GM15510 (cell line): ENCODE results near the gene MRE11.

Experiments
- POLR2A ChIP-seq: IDR thresholded peaks from 3 replicates; pipeline ENCODE4 v1.6.1; 2011; ENCODE audit warnings: borderline replicate concordance; ENCODE audit not compliant: insufficient read length; ENCODE audit errors: extremely low read depth

Gene MRE11

DNA sequence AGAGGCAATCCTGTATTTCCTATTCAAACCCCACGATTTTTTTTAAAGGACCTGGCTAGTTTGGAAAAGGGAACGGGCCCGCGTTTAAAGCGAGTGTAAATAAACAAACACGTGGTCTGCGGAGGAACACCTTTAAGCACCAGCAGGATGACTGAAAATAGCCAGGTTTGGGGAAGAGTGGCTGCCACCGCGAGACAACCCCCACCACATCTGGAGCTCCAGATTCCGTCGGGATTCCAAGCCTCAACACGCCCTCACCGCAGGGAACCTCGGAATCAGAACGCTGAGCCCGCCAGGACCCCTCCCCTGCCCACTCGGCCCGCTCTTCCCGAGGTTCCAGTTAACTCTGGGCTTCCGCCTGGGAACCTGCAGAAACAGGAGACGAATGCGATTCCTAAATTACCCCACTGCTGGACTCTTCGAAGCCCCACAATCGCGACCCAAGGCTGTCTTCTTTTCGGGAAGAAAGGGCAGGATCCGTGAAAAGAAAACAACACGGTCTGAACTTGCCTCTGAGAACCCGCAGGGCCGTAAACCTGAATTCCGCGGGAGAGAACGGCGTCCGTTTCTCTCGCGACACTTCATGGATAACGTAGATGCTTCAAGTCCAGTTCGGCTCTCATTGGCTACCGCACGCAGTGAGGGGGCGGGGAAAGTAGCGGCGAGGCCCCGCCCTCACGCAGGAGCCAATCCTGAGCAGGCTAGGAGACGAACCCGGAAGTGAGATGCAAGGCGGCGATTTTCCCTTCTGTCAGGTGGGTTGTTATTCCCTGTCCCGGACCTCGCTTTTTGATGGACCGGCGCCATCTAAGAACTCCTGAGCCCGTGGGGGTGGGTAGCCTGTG lies at the start of gene MRE11, which contains the start of gene ANKRD49:
Gene MRE11 (minus strand): TSS at position 564 of the 845 bp plus-strand sequence. CDS start 1,043 bp downstream, outside the sequence.
Gene ANKRD49 (plus strand): TSS at position 704 of the 845 bp plus-strand sequence. CDS start 2,710 bp downstream, outside the sequence.
- TF ChIP-seq POLR2A = peak; percentile 69

- TF ChIP-seq POLR2A = no peak
Measured at GRCh38 chr11:94539420-94539819, 45.8 kb upstream of the MRE11 start.

- TF ChIP-seq POLR2A = no peak
Measured at GRCh38 chr11:94537031-94537600, 43.5 kb upstream of the MRE11 start.

DNA sequence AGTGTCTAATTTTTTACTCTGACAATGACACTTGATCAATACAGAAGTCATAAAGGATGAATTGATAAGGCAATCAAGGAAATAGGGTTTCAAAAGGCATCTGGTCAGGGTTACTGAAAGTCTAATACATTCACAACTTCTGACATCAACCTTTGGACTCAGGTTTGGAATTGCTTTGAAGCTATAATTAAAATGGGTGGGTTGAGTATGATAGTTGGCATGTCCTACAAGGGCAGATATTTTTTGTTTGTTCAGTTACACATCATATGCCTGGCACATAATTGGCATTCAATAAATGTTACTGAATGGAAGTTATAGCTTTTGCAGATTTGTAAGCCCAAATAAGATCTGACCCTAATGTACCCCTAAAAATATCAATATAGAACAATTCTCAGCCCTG lies 42.7 kb upstream of the MRE11 start:
- no peak for TF ChIP-seq POLR2A

GRCh38 chr11:94533696-94534630 lies 40.3 kb upstream of the MRE11 start:
- TF ChIP-seq POLR2A = no peak

GRCh38 chr11:94533206-94533605 lies 39.6 kb upstream of the MRE11 start:
- no peak for TF ChIP-seq POLR2A

DNA sequence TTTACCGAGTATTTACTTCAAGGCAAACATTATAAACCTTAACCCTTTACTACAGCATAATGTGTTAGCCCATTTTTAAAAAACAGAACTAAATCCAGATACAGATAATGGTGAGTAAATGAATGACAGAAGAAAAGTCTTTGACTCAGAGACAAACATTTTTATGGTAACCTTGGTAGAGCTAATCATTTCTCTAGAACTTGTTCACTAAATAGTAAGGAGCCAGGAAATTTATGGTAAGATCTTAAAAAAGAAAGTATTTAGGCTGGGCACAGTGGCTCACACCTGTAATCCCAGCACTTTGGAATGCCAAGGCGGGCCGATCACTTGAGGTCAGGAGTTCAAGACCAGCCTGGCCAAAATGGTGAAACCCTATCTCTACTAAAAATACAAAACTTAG lies 38.6 kb upstream of the MRE11 start:
- no peak for TF ChIP-seq POLR2A

DNA sequence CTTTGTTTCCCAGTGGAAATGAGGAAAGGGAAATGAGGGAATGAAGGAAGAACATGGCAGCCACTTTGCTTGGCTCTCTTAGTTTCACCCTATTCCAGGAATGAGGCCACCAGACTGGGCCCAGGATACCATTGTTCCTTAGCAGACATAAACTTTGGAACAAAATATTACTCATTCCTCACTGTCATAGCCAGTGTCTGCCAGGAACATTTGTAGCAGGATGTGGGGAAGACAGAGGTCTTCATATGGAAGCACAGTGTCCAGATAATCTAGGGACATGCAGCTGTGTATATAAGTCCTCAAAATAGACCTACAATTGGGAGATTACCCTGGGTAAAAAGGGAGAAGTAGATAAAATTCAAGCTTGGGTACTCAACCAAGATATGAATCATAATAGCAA lies 34.9 kb upstream of the MRE11 start:
- no peak for TF ChIP-seq POLR2A

DNA sequence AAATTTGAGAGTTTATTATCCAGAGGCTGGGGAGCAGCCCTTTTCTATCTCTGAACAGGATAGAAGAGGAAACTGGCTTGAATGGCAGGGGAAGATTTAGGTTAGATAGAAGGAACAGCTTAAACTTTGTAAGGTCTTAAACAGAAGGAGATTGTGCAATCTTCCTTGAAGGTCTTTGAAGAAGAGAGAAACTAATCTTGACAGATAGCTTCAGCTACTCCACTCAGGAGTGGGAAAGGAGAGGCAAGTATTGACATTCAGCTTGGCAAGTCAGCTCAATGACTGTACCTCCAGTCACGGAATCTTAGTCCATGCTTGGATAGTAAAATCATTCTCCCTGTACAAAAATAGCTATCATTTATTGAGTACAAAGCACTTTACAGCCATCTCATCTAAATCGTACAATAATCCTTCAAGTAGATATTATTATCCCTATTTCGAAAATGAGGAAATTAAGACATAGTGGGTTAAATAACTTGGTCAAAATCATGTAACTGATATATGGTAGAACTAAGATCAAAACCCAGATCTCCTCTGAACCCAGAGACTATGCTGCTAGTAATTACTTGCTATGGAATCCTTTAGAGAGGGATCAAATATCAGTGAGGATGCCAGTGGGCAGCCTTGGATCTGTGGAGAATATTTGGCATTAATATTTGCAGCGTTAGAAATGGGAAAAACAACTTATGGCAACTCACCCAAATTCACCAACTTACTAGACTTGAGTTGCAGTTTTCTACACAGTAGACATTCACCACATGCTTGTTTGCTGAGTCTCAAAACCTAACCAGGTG lies 33.2 kb upstream of the MRE11 start:
- TF ChIP-seq POLR2A = no peak

GRCh38 chr11:94525546-94526324 lies 32.1 kb upstream of the MRE11 start:
- TF ChIP-seq POLR2A = no peak

GRCh38 chr11:94524341-94524740 lies 30.7 kb upstream of the MRE11 start:
- no peak for TF ChIP-seq POLR2A

DNA sequence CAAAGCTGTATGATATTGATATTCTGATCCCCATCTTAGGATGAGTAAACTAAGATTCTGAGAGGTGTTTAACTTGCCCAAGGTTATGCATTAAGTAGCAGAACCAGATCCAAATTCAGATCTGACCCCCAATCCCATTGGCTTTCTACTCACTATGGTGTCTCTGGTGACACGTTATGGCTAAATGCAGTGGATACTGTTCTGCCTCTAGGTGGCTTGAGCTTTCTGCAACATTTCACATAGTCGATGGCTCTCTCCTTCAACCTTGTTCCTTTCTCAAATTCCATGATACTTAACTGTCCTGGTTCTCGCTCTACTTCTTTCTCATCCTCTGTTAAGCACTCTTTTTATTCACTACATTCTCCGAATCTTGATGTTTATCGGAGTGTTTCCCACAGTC lies 28.0 kb upstream of the MRE11 start:
- no peak for TF ChIP-seq POLR2A

DNA sequence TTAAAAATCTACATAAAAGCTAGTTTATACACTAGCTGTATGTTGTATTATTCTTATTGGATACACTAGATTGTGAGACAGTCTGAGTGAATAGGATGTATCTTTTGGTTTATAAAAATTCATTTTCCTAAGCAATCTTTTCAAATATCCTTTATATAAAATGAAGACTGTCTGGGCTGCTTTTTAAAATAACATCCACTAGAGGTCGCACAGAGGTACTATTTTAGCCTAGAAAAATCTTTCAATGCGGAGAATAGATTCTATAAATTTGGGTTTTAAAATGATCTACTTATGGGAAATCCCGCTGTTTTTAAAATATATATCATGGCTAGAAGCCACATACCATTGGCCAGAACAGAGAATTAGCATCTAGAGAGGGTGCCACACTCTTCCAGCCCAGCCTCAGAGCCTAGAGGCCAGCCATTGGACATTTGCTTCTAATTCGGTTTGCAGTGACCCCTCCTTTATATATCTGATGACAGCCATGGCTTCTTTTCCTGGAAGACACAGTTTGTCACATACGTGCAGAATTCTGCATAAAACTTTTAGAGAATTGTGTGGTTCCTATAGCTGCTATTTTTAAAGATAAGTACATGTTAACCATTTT lies 25.9 kb upstream of the MRE11 start:
- no peak for TF ChIP-seq POLR2A
